H1 (cell line): ENCODE results near the gene ROM1.

Experiments
- JUND ChIP-seq: IDR thresholded peaks from 2 replicates; pipeline ENCODE4 v1.6.1; 2011; ENCODE audit warnings: mild to moderate bottlenecking, improper control_type of control experiment, low read length
- SP1 ChIP-seq: IDR thresholded peaks from 2 replicates; pipeline ENCODE4 v1.6.1; 2011; ENCODE audit warnings: low read depth, low read length
- TF ChIP-seq, protein P1 (sequence below), 3 experiments: IDR thresholded peaks; 1 replicate in 2 of 3; 2 replicates in 1 of 3; pipeline versions ENCODE4 v1.5.1 to v1.6.1; 2011; ENCODE audit warnings: low read length in 3 of 3, mild to moderate bottlenecking in 3 of 3, inconsistent platforms in 2 of 3, low read depth in 1 of 3, moderate library complexity in 1 of 3; ENCODE audit not compliant: insufficient read depth in 1 of 3; ENCODE audit errors: control extremely low read depth in 1 of 3
- TF ChIP-seq, protein P2 (sequence below): IDR thresholded peaks from 2 replicates; pipeline ENCODE4 v1.6.1; 2012; ENCODE audit warnings: inconsistent platforms

- TF ChIP-seq SP1 = peak; percentile 61; the same call in 1 of the 2 replicates
- TF ChIP-seq, protein P1, sequence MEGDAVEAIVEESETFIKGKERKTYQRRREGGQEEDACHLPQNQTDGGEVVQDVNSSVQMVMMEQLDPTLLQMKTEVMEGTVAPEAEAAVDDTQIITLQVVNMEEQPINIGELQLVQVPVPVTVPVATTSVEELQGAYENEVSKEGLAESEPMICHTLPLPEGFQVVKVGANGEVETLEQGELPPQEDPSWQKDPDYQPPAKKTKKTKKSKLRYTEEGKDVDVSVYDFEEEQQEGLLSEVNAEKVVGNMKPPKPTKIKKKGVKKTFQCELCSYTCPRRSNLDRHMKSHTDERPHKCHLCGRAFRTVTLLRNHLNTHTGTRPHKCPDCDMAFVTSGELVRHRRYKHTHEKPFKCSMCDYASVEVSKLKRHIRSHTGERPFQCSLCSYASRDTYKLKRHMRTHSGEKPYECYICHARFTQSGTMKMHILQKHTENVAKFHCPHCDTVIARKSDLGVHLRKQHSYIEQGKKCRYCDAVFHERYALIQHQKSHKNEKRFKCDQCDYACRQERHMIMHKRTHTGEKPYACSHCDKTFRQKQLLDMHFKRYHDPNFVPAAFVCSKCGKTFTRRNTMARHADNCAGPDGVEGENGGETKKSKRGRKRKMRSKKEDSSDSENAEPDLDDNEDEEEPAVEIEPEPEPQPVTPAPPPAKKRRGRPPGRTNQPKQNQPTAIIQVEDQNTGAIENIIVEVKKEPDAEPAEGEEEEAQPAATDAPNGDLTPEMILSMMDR (IDR thresholded peaks at IDR 0.05; ENCODE audit: control extremely low read depth in 1 of 3, insufficient read depth in 1 of 3, low read depth in 1 of 3, low read length in 3 of 3) = peak in 1 of 3 experiments; percentile 7; a peak in 1 of 4 replicates
- peak; percentile 91 for TF ChIP-seq JUND
- TF ChIP-seq, protein P2, sequence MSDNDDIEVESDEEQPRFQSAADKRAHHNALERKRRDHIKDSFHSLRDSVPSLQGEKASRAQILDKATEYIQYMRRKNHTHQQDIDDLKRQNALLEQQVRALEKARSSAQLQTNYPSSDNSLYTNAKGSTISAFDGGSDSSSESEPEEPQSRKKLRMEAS = peak; percentile 93
Measured at GRCh38 chr11:62621567-62622470, 8.8 kb downstream of the ROM1 start, which contains the start of gene B3GAT3.
